Parathyroid adenoma (tissue), 2 donors: ENCODE measurements around the gene NALF2.

ENCODE experiments used
- H2AFZ ChIP-seq: fragments of 300-600 bp; sonication (generic); one replicate; pipeline ENCODE4 v1.7.0; 2017; ENCODE audit warnings: antibody characterized with exemption, mild to moderate bottlenecking
- H3K27ac ChIP-seq: fragments of 300-600 bp; sonication (generic); one replicate; pipeline ENCODE4 v1.7.0; 2017
- H3K27me3 ChIP-seq: fragments of 300-600 bp; sonication (generic); one replicate; pipeline ENCODE4 v1.7.0; 2017; ENCODE audit warnings: low read length; ENCODE audit not compliant: control insufficient read depth, insufficient read depth
- H3K36me3 ChIP-seq: fragments of 300-600 bp; sonication (generic); one replicate; pipeline ENCODE4 v1.7.0; 2017; ENCODE audit warnings: low read length; ENCODE audit not compliant: control insufficient read depth, insufficient read depth
- H3K4me1 ChIP-seq: fragments of 300-600 bp; sonication (generic); one replicate; pipeline ENCODE4 v1.7.0; 2017; ENCODE audit warnings: control low read depth
- H3K4me2 ChIP-seq: fragments of 300-600 bp; sonication (generic); one replicate; pipeline ENCODE4 v1.7.0; 2017; ENCODE audit warnings: low read length
- H3K4me3 ChIP-seq: fragments of 300-600 bp; sonication (generic); one replicate; pipeline ENCODE4 v1.7.0; 2017; ENCODE audit warnings: low read depth, low read length
- H3K79me2 ChIP-seq: fragments of 300-600 bp; sonication (generic); one replicate; pipeline ENCODE4 v1.7.0; 2017; ENCODE audit warnings: control low read depth
- H3K9ac ChIP-seq: fragments of 300-600 bp; sonication (generic); one replicate; pipeline ENCODE4 v1.7.0; 2017; ENCODE audit warnings: mild to moderate bottlenecking
- H3K9me3 ChIP-seq: fragments of 300-600 bp; sonication (generic); one replicate; pipeline ENCODE4 v1.7.0; 2017; ENCODE audit warnings: low read length; ENCODE audit not compliant: control insufficient read depth
- CTCF ChIP-seq: fragments of 300-600 bp; sonication (generic); IDR thresholded peaks from one replicate; pipeline ENCODE4 v1.7.0; 2017; ENCODE audit warnings: antibody characterized with exemption, mild to moderate bottlenecking
- donor health status: primary hyperparathyroidism.

The NALF2 gene

GRCh38 chrX:69508610-69509009, 4.5 kb downstream of the NALF2 start:
- no peak for TF ChIP-seq CTCF
- Histone ChIP-seq H3K79me2 (no peaks in the 10 kb centered on the region), H3K27me3 (no peaks in the 10 kb centered on the region), H3K4me2 (no peak overlapping the region), H2AFZ (no peak overlapping the region), H3K36me3 (no peaks in the 10 kb centered on the region), H3K27ac (no peak overlapping the region), H3K9me3 (no peaks in the 10 kb centered on the region), H3K4me1 (no peaks in the 10 kb centered on the region), H3K9ac (no peak overlapping the region), H3K4me3 (no peak overlapping the region)

- no peak for TF ChIP-seq CTCF
- Histone ChIP-seq H3K4me3 (no peak overlapping the region), H3K79me2 (no peaks in the 10 kb centered on the region), H3K36me3 (no peaks in the 10 kb centered on the region), H3K27ac (peak overlapping the region; percentile 49), H3K4me2 (no peak overlapping the region), H2AFZ (no peak overlapping the region), H3K4me1 (no peaks in the 10 kb centered on the region), H3K9me3 (no peaks in the 10 kb centered on the region), H3K9ac (no peak overlapping the region), H3K27me3 (no peaks in the 10 kb centered on the region)
Observed at GRCh38 chrX:69510137-69510715, 6.1 kb downstream of the NALF2 start.

- H3K36me3 ChIP-seq: no peaks in the 10 kb centered on the region
- no peaks in the 10 kb centered on the region for H3K9me3 ChIP-seq
- H2AFZ ChIP-seq: no peak overlapping the region
- H3K79me2 ChIP-seq: no peaks in the 10 kb centered on the region
- no peak overlapping the region for H3K4me3 ChIP-seq
- no peak overlapping the region for H3K9ac ChIP-seq
- H3K27ac ChIP-seq: no peak overlapping the region
- no peak for TF ChIP-seq CTCF
- H3K4me1 ChIP-seq: no peaks in the 10 kb centered on the region
- no peaks in the 10 kb centered on the region for H3K27me3 ChIP-seq
- no peak overlapping the region for H3K4me2 ChIP-seq
Observed at GRCh38 chrX:69510914-69511513, 6.9 kb downstream of the NALF2 start.

- no peaks in the 10 kb centered on the region for H3K36me3 ChIP-seq
- H3K4me3 ChIP-seq: no peak overlapping the region
- no peak overlapping the region for H3K4me2 ChIP-seq
- H3K27ac ChIP-seq: no peak overlapping the region
- H3K27me3 ChIP-seq: no peaks in the 10 kb centered on the region
- no peak overlapping the region for H2AFZ ChIP-seq
- H3K9ac ChIP-seq: no peak overlapping the region
- no peak for TF ChIP-seq CTCF
- no peaks in the 10 kb centered on the region for H3K9me3 ChIP-seq
- H3K79me2 ChIP-seq: no peaks in the 10 kb centered on the region
- no peaks in the 10 kb centered on the region for H3K4me1 ChIP-seq
Observed at GRCh38 chrX:69522052-69522451, 17.9 kb downstream of the NALF2 start.

GRCh38 chrX:69523314-69523713, 19.2 kb downstream of the NALF2 start:
- no peak overlapping the region for H2AFZ ChIP-seq
- H3K27me3 ChIP-seq: no peaks in the 10 kb centered on the region
- H3K4me3 ChIP-seq: no peak overlapping the region
- no peak overlapping the region for H3K27ac ChIP-seq
- no peak for TF ChIP-seq CTCF
- no peaks in the 10 kb centered on the region for H3K36me3 ChIP-seq
- H3K9me3 ChIP-seq: no peaks in the 10 kb centered on the region
- no peaks in the 10 kb centered on the region for H3K4me1 ChIP-seq
- H3K4me2 ChIP-seq: no peak overlapping the region
- no peaks in the 10 kb centered on the region for H3K79me2 ChIP-seq
- H3K9ac ChIP-seq: no peak overlapping the region
